Adrenal gland (tissue), 5 donors: Measurements from ENCODE around the gene NRAS.
A peak's percentile ranks its signal among the peaks of the same experiment; 100 is the strongest.

Source experiments
- CTCF ChIP-seq, 6 experiments: fragments of 450-650 bp in 4 of 6; fragments of 200-600 bp in 2 of 6; sonication (generic) in 1 of 6; IDR thresholded peaks; 1 replicate in 5 of 6; 2 replicates in 1 of 6; pipeline versions ENCODE4 v1.5.1 to v1.8.0; 2016 to 2021; ENCODE audit warnings: antibody characterized with exemption in 6 of 6, mild to moderate bottlenecking in 2 of 6, moderate library complexity in 1 of 6
- POLR2A ChIP-seq, 2 donors: fragments of 450-650 bp; IDR thresholded peaks; one replicate each; pipeline ENCODE4 v1.6.1; 2017; ENCODE audit warnings: antibody characterized with exemption in 2 of 2, mild to moderate bottlenecking in 2 of 2, moderate library complexity in 1 of 2
- donor health status: DM: no; HTN: no; CAD: no.

GRCh38 chr1:114756949-114757454 lies 40.4 kb upstream of the NRAS start:
- TF ChIP-seq CTCF (IDR thresholded peaks at IDR 0.05) (no peak), POLR2A (IDR thresholded peaks at IDR 0.05) (peak in 1 of 2 donors; percentile 18)
